M059J (cell line): ENCODE results near the gene GRM7. TPM values are rescaled to one million over a fixed set of nuclear protein-coding genes. Genes with fewer than 3 reads are reported as not detected.

Experiments
- DNase-seq: peaks from one replicate; pipeline ENCODE4 v3.0.0-alpha.2; 2012; ENCODE audit warnings: low read depth
- total RNA-seq: library from RNA; depleted of rRNA; stranded (reverse); fragments of >200 nt; shearing (Covaris generic); gene quantifications from 2 replicates; pipeline ENCODE4 v1.2.3, GENCODE V29; 2014

The GRM7 gene
- total RNA-seq, 1 experiment from 2014 or later = not detected

DNA sequence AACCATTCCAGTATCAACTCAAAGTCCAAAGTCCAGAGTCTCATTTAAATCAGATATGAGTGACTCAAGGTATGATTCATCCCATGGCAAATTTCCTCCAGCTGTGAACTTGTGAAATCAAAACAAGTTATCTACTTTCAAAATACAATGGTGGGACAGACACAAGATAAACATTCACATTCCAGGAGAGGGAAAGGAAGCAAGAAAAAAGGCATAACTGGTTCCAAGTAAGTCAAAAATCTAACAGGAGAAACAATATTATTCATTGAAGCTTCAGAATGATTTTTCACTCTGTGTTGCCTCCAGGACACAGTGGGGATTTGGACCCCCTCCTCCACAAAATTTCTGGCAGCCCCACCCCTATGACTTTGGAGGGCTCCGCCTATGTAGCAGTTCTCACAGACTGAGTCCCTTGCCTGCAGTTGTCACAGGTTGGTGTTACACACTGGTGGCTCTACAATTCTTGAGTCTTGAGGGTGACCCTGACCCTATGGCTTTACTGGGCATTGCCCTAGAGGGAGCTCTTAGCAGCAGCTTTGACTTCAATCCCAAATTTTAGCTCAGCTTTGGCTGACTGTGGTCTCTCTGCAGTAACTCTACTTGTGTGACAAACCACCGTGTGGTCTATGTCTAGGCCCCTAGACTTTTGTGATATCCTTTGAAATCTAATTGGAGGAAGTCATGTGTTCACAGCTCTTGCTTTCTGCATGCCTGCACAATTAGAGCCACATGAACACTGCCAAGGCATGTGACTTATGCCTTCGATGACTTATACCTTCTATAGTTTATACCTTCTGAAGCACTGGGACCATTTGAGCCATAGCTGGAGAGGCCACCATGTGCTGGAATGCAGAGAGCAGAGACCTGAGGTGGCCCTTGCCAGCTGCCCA lies 644.2 kb downstream of the GRM7 start:
- DNase-seq = peak; percentile 36

DNA sequence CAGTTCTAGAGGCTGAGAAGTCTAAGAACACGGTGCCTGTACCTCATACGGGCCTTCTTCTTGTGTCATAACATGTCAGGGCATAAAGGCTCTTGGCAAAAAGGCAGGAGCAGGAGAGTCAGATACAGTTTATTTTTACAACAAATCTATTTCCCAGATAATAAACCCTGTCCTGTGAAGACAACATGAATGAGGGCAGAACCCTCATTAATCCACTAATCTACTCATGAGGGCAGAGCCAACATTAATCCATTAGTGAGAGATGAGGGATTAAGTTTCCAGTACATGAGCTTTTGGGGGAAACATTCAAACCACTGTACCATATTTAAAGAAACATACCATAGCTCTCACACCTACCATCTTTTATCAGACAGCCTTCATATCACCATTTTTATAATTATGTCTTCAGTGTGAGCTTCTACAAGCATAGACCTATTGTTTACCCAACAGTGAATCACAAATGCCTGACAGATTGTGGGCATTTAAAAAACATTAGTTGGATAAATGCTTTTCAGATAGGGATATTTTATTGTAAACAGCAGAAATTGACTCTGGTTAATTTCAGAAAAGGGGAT lies 645.8 kb downstream of the GRM7 start:
- no peak for DNase-seq

DNA sequence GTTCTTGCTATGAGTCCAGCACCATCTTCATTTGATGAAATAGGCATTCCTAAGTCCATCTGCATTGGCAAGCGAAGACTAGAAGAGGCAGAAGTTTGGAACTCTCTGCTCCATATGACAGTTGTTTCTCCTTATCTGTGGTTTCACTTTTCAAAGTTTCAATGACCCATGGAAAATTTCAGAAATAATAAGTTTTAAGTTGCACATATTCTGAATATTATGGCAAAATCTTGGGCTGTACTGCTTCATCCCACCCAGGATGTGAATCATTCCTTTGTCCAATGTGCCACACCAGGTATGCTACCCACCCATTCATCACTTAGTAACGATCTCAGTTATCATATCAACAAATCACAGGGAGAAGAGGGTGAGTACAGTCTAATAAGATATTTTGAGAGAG lies 647.9 kb downstream of the GRM7 start:
- DNase-seq = no peak

DNA sequence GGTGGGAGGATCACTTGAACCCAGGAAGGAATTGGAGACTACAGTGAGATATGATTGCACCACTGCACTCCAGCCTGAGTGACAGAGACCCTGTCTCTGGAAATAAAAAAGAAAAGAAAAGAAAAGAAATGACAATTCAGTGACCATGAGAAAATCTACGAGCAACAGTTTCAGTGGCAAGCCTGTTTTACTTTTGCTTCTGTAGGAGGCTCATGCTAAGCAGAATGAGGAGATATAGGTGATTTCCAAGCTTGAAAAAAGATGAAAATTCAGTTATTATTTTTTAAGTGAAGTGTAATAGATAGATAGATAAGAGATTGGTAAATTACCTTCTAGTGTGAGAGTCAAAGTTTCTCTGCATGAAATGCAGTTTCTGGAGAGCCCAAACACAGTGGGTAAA lies 651.1 kb downstream of the GRM7 start:
- no peak for DNase-seq

DNA sequence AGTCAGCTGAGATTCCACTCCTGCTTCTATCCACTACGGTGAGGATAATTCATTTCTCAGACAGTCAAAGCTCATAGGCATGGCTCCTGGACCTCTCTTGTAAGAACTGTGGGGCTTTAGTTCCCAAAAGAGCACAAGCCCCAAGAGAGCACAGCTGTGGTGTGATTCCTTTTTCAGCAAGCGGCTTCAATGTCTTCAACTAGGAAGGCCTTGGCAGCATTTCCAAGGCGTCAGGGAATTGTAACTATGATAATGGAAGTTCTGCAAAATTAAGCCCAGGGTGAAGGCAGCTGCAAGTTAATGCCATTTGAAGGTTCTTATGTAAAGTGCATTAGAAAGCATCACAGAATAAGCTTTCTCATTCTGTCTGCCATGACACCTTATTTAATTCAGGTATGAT lies 657.1 kb downstream of the GRM7 start:
- no peak for DNase-seq

DNA sequence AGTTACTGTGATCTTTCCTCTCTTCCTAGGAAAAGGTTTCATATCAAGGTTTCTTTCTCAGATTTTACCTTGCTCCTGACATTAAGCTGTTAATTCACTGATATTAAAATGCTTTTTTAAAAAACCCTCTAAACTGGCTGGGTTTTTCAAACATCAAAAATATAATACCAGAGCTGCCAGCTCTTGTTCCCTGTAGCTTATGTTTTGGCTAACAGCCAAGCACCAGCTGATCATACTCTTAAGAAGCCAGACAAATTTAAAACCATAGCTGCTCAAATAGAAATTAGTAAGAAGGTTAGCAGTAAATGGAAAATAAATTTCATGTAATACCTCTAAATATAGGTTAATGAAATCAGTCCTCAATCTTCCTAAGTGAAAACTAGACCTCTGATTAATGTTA lies 657.5 kb downstream of the GRM7 start:
- no peak for DNase-seq

DNA sequence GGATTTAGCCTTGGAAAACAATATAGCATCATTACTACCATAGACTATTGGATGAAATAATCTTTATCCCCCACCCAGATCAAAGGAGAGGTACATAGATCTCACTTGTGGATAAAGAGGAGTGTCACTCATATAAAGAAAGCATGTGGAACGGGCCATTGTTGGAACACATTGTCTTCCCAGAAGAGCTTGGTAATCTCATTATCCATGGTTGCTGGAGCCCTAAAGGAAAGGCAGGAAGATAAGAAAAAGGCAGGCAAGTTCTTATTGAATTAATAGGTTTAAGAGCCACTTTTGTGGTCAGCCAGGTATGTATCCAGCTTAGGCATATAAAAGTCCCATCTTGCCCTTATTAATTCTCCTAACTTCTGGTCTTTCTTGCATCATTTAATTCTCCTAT lies 659.1 kb downstream of the GRM7 start:
- DNase-seq = no peak

DNA sequence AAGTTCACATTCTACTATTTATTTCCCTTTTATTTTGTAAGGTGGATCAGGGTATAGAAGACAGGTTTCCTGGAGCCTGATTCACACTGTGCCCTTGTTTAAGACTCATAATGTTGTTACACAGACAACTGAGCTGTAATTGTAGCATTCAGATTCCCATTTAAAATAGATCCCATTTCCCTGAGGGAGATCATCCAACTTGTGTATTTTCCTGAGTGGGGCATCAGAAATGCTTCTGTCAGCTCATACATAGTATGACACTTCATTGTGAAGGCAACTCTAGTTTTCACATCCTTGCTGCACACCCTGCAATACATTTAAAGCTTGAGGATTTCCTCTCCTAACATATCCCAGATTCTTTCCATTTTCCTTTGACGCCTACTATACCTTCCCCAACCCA lies 659.7 kb downstream of the GRM7 start:
- DNase-seq = no peak

DNA sequence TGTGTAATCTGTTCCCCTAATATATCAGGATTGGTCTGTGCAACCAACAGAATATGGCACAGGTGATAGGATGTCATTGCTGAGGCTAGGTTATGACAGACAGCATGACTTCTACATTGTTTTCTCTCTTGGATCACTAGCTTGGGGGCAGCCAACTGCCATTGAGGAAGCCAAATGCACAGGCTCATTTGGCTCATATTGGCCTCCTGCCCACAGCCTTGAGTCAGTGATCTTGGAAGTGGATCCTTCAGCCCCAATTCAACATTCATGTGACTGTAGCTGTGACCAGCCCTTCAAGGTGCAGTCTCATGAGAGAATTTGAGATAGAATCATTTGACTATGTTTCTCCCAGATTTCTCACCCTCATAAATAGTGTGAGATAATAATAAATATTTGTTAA lies 675.6 kb downstream of the GRM7 start:
- no peak for DNase-seq

DNA sequence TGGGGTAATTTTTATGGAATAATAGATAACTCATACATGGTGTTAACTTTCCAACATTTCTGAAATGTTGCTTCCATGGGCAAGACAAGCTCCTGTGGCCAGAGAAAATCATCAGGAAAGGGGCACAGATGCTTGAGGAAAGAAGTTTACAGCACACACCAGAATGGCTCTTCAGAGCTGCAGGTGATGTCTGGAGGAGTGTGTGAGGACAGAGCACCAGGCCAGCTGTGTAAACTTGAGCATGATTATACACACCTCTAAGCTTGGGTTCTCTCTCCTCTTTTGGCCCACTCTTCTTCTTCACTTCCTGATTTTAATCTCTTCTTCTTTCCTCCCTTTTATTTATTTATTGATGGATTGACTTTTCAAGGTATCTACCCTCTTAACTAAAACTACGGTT lies 676.0 kb downstream of the GRM7 start:
- DNase-seq = no peak

DNA sequence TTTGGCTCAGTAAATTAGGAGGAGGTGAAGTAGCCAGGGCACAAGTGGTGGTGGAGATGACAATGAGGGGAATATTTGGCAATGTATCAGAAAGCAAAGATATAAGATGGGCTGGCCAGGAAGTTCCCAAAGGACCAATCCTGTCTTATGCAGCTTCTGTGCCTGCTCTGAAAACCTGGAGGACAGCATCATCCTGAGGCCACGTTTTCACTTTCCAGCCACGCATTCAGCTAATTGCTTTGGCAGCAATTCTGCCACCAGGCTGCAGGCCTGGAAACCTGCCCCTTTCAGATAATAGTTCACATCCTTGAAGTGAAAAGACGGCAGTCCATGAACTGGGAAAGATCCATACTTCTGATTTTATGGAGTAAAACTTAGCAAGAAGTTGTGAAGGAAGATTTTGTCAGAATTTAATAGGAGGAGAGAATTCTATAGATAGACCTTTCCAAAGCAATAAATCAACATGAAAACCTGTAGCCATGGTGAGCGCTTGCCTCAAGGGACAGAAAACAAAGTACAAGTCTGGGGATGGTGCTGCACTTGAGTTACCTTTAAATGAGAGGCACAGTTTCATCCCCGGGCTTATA lies 682.5 kb downstream of the GRM7 start:
- no peak for DNase-seq

DNA sequence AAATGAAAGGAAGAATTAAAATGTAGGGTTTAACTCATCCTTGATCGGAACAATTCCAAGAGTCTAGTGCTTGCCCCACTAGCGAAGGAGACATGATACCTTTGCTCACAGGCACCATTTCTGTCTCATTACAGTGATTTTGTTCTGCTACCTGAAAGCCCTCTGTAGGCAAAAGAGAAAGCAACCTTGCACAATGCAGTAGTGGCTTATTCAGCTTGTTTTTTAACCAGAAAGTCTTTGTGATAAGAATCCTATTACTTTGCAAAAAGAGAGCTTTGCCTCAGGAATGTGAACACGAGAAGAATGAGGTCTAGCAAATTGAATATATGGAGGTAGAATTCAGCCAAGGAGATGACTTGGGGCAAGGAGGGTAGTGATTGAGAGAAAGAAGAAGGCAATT lies 684.4 kb downstream of the GRM7 start:
- no peak for DNase-seq

DNA sequence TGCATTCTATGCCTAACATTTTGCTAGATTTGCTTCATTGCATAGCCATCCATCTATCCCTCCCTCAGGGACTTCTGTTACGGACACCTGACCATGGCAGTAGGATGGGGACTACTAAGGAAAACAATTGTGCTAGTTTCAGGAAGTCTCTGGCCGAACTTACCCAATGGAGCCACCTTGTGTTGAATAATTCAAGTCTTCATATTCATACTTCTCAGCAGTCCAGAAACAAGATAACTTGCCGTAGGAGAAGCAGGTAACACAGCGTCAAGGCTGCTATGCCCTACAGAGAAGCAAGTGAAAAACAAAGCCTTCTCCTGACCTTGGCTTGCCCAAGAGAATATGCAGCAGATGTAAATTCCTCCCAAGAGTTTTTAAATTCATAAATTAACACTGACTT lies 685.3 kb downstream of the GRM7 start:
- DNase-seq = no peak

DNA sequence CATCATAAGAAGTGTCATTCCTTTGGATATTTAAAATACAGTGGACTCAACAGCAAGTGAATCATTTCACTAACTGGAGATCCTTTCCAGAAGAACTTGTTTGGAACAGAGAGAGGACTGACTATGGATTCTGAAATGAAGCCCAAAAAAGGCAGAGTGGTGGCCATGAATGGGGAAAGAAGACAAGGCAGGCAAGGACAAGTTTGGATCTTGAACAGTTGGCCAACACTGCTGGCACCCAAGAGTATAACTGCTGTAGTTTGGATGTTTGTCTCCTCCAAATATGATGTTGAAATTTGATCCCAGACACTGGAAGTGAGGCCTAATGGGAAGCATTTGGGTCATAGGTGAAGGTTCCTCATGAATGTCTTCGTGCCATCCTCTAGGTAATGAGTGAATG lies 686.9 kb downstream of the GRM7 start:
- no peak for DNase-seq

DNA sequence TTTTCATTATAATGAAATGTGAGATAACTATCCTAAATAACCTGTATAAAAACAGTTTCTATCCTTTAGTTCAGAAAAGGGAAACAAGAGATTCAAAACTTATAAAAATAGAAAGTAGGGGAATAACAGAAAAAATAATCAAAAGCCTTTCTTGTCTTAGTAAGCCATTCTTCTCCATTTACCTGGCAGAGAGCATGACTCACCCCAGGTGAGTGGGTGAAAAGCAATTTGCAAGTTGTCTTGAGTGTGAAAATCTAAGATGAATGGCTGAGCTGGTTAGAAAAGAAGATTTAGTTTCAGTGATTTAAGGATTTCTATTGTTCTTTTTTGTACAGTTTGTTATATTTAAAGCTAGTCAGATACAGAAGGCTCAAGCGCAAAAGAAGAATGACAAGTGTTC lies 702.0 kb downstream of the GRM7 start:
- DNase-seq = no peak

DNA sequence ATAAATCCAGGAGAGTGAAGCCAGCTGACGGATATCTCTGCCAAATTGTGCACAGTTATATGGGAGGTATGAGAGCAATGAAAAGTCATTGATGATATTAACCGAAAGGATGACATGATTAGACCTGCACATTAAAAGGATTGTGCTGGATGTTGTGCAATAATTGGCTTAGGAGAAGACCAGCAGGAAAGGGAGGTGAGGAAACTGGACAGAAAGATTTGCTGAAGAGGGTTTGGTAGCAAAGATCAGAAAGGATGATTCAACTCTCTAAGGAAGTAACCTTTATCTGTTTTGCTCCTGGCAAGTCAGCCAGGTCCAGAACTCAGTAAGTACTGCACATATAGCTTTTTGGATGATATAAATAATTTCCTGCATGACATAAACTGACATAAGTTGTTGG lies 704.7 kb downstream of the GRM7 start:
- no peak for DNase-seq

DNA sequence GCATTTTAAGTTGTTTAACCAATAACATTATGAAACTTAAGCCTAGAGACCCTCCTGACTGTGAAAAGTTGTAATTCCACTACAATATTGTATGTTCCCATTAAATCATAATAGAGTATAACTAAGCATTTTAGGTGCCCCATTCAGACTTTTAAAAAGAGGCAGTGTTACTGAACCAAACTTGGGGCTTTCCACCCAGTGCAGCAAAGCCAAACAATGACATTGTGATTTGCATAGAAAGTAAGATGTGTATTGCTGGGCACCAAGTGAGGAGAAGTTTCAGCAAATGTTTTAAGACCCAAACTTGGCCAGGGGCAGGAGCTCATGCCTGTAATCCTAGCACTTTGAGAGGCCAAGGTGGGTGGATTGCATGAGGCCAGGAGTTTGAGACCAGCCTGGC lies 706.2 kb downstream of the GRM7 start:
- DNase-seq = no peak

DNA sequence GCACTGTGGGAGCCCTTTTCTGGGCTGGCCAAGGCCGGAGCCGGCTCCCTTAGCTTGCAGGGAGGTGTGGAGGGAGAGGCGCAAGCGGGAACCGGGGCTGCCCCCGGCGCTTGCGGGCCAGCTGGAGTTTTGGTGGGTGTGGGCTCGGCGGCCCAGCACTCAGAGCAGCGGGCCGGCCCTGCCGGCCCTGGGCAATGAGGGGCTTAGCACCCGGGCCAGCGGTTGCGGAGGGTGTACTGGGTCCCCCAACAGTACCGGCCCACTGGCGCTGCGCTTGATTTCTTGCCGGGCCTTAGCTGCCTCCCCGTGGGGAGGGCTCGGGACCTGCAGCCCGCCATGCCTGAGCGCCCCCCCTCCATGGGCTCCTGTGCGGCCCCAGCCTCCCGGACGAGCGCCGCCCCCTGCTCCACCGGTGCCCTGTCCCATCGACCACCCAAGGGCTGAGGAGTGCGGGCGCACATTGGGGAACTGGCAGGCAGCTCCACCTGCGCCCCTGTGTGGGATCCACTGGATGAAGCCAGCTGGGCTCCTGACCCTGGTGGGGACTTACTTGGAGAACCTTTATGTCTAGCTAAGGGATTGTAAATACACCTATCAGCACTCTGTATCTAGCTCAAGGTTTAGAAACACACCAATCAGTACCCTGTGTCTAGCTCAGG lies 707.7 kb downstream of the GRM7 start:
- no peak for DNase-seq

DNA sequence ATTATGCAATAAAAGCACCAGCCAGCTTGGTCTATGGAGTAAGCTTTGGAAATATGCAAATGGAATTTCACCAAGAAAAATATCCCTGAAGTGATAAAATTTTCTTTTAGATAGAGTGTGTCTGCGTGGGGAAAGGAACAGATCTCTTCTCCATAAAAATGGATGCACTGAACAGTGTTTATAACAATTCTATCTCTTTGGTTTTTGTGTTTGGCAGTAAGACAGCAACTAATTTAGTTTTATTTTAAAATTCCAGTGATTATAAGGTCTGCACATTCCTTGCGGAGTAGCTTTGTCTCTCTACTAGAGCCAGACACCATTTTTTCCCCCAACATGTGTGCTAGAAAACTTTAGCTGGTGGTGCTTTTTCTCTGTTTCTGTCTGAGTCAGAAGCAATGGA lies 712.4 kb downstream of the GRM7 start:
- DNase-seq = no peak

DNA sequence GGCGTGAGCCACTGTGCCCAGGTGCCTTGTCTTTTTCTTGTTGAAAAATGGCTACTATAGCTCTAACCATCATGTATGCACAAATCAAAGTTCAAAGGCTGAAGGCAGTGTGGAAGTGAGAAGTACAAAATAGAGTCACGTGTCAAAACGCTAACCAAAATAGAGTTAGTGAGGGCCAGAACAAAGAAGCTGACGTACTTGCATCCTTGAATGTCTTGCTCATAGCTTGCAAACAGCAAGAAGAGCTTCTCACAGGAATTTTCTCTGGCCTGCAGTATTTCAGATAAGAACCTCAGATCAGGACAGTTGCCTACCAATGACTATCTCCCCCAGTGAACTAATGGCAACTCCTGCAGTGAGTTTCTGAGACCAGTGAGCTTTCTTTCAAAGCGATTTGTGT lies 713.5 kb downstream of the GRM7 start:
- no peak for DNase-seq

DNA sequence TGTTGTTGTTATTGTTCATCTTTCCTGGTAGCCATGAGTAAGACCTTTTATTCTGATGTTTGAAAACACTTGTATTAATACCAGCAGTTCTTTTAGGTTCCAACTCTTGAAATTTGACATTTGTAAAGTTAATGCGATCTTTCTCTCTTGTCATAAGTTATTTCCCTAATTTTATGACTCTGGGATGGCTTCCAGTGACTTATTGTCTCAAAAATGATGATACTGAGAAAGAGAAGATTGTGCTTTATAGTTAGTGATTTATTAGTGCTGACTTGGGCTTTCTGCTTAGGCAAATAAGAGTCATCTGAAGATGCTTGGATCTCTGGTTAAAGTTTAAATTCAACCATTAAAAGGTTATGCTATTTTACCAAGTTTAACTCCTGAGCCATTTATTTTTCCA lies 715.2 kb downstream of the GRM7 start:
- DNase-seq = no peak

DNA sequence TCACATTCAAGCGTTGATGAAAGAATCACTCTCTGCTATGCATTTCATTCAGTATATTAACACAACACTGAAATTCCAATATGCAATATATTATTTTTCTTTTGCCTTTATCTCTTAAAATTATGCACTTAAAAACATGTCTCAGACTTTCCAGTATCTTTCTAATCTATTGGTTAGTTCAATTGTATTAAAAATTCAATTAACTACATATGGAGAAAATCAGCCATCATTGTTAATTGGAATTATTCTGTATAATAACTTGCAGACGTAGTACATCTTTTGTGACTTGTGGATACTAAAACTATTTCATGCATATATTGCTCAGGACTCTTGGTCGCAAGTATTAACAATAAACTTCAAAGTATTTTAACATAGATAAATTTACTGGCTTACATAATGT lies 715.6 kb downstream of the GRM7 start:
- no peak for DNase-seq

DNA sequence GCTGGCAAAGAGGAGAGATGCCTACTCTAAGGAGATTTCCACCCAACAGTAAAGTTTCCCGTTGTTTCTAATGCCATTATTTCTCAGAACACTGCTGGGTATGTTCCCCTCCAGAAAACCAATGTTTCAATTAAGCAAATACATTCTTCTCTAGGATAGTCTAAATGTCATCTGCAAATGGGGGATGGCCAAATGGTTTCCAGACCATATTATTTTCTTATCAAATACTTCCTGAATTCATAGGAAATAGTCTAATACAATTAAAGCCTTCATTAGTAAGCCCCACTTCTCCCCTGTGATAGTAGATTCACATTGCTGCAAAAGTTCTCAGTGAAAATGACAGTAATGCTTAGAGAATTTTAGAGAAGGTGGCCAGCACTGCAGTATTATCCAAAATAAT lies 716.6 kb downstream of the GRM7 start:
- no peak for DNase-seq
